Activated naive CD4-positive, alpha-beta T cell treated with anti-CD3 and anti-CD28 coated beads, Interleukin-2, amount 50 U/mL, for 72 hours (primary cell): ENCODE measurements around the gene FARP1. TPM values are rescaled to one million over a fixed set of nuclear protein-coding genes. Genes with fewer than 3 reads are reported as not detected.

ENCODE experiments used
- ATAC-seq, 2 donors: fragments of 150-1000 bp; cut with Tn5 transposase; 2 replicates each; pipeline ENCODE4 v1.10.0; 2021; ENCODE audit warnings: mild to moderate bottlenecking in 2 of 2, moderate library complexity in 2 of 2
- DNase-seq, 2 donors: peaks; one replicate each; pipeline ENCODE4 v3.0.0; 2021 to 2022; ENCODE audit warnings: low spot score in 2 of 2
- H3K27ac Mint-ChIP-seq, 2 donors: one replicate each; pipeline ENCODE4 v1.8.0; 2022; ENCODE audit warnings: mild to moderate bottlenecking in 2 of 2, mixed read lengths in 2 of 2
- H3K36me3 Mint-ChIP-seq, 2 donors: one replicate each; pipeline ENCODE4 v1.8.0; 2022; ENCODE audit warnings: mixed read lengths in 2 of 2
- H3K9me3 Mint-ChIP-seq, 2 donors: one replicate each; pipeline ENCODE4 v1.8.0; 2022; ENCODE audit warnings: mixed read lengths in 2 of 2
- total RNA-seq, 2 donors: library from RNA; stranded (reverse); gene quantifications; one replicate each; pipeline ENCODE4 v1.2.3, GENCODE V29; 2022

FARP1 gene
- total RNA-seq, 2 donors from 2014 or later, result 0.58 to 0.61 TPM

GRCh38 chr13:98273067-98273823 lies 130.4 kb downstream of the FARP1 start:
- no peak for ATAC-seq
- no peak for DNase-seq
- no peak overlapping the region for H3K27ac Mint-ChIP-seq
- no peaks in the 10 kb centered on the region for H3K36me3 Mint-ChIP-seq
- no peaks in the 10 kb centered on the region for H3K9me3 Mint-ChIP-seq

GRCh38 chr13:98273824-98274742 lies 131.2 kb downstream of the FARP1 start:
- Mint-ChIP-seq H3K9me3 (no peaks in the 10 kb centered on the region), H3K36me3 (no peaks in the 10 kb centered on the region), H3K27ac (no peak overlapping the region)
- DNase-seq (no peak), ATAC-seq (no peak)

- Mint-ChIP-seq H3K36me3 (no peaks in the 10 kb centered on the region), H3K27ac (no peak overlapping the region), H3K9me3 (no peaks in the 10 kb centered on the region)
- DNase-seq (no peak), ATAC-seq (no peak)
Measured at GRCh38 chr13:98274921-98275487, 132.1 kb downstream of the FARP1 start.

DNA sequence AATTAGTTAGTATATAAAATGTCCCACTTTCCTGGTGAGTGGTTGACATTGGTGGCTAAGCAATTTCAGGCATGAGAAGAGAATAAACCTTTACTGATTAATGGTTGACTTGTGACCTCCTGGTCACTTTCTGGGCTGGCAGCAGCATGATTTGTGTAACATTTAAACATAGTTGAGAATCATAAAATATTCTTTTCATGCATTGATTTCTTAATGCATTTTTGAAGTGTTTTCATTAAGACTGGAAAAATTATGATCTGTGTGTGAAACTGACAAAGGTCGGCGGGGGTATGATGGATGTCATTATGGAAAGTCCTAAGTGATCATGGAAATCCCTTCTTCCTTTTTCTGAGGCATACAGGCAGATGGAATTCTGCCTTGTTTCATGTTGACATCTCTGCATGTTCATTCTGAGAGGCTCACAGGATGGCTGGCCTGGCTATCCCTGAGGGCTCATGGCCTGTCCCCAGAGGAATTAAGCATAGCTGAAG lies 132.8 kb downstream of the FARP1 start:
- H3K27ac Mint-ChIP-seq, result no peak overlapping the region
- no peaks in the 10 kb centered on the region for H3K9me3 Mint-ChIP-seq
- DNase-seq (no peak), ATAC-seq (no peak)
- no peaks in the 10 kb centered on the region for H3K36me3 Mint-ChIP-seq

DNA sequence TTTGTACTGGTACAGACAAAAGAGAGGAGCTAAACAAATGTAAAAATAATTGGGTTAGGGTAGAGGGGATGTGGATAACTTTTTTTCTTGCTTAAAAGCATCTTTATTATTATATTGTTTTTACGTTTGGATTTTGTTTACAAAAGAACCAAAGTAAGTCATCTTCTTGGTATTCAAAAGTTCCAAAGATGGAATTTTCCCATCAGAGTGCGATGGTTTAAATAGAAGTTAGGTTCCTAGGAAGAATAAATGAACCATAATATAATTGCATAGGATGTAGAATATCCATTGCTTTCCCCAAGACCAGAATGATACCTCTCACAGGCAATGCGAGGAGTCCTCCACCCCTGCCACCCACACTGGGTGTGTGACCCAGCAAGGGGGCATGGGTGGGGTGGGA lies 133.6 kb downstream of the FARP1 start:
- DNase-seq, result no peak
- no peak overlapping the region for H3K27ac Mint-ChIP-seq
- no peaks in the 10 kb centered on the region for H3K36me3 Mint-ChIP-seq
- H3K9me3 Mint-ChIP-seq, result no peaks in the 10 kb centered on the region
- ATAC-seq, result no peak

DNA sequence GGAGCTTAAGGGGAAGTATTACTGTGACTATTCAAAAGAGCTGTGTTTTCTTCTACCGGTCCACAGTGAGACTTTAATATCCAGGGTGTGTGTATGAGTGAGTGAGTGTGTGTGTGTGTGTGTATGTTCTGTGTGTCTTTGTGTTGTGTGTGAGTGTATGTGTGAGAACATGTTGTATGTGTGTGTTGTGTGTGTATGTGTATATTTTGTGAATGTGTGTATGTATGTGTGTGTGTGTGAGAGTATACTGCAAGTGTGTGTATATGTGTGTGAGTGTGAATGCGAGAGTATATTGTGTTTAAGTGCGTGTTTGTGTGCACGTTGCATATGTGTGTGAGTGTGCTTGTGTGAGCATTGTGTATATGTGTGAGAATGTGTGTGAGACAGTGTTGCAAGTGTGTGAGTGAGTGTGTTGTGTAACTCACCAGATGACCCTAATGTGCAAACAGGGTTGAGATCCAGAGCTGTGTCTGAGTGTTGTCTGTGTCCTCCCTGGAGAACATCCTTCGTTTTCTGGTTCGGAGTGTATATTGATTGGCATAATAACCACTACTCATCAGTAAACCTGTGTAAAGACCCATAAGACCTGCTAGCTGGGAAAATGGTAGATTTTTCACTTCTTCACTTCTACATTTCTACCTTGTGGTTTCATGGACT lies 135.3 kb downstream of the FARP1 start:
- H3K9me3 Mint-ChIP-seq, result no peaks in the 10 kb centered on the region
- H3K36me3 Mint-ChIP-seq, result no peaks in the 10 kb centered on the region
- DNase-seq, result no peak
- H3K27ac Mint-ChIP-seq, result no peak overlapping the region
- no peak for ATAC-seq

DNA sequence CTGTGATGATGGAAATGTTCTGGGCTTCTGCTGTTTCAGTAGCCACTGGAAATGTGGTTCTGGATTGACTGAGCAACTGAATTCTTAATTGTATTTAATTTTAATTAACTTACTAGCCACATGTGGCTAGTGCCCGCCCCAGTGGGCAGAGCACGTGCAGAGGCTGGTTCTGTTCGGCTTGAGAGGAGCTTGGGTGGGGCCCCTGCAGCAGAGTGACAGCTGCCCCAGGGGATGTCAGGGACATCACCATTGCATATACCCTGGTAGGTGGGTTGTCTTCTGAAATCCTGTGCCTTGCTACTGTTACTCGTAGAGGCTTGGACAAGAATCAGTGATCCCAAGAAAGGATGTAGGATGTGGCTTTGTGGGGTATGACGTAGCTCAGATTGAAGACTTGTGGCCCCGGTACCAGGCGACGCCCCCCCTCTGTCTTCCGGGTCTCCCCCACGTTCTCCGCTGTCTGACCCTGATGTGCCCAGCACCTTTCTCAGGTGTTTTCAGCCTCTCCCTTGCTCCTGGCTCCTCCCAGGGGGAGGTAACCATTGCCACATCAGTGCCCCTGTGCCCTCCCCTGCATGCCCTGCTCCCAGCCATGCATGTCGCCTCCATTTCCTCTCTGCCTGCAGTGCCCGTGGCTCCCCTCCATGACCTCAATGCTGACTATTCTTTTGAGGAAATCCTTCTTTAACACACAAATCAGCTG lies 136.7 kb downstream of the FARP1 start:
- H3K36me3 Mint-ChIP-seq, result no peaks in the 10 kb centered on the region
- ATAC-seq (peak in 1 of 2 donors; percentile 16), DNase-seq (peak in 1 of 2 donors; percentile 4)
- no peaks in the 10 kb centered on the region for H3K9me3 Mint-ChIP-seq
- no peak overlapping the region for H3K27ac Mint-ChIP-seq

DNA sequence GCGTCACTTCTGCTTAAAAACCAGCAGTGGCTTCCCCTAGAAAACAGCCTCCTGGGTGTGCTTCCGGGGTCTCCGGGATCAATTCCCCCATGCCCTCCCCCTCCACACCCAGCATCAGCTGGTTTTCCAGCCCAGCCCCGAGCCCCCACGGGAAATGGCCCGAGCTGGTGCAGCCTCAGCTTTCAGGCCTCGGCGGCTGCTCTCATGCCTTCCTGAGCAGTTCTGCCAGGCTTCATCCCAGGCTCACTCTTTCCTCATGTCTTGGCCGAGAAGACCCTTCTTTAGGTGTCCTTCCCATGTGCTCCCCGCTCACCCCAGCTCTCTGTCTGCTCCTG lies 137.2 kb downstream of the FARP1 start:
- DNase-seq, result no peak
- H3K9me3 Mint-ChIP-seq, result no peaks in the 10 kb centered on the region
- ATAC-seq, result no peak
- H3K27ac Mint-ChIP-seq, result no peak overlapping the region
- no peaks in the 10 kb centered on the region for H3K36me3 Mint-ChIP-seq

GRCh38 chr13:98284679-98285078 lies 141.8 kb downstream of the FARP1 start:
- no peak overlapping the region for H3K27ac Mint-ChIP-seq
- ATAC-seq (no peak), DNase-seq (no peak)
- no peaks in the 10 kb centered on the region for H3K9me3 Mint-ChIP-seq
- H3K36me3 Mint-ChIP-seq, result no peaks in the 10 kb centered on the region

- DNase-seq (no peak), ATAC-seq (no peak)
- H3K27ac Mint-ChIP-seq, result no peak overlapping the region
- H3K36me3 Mint-ChIP-seq, result no peaks in the 10 kb centered on the region
- H3K9me3 Mint-ChIP-seq, result no peaks in the 10 kb centered on the region
Measured at GRCh38 chr13:98285317-98285716, 142.4 kb downstream of the FARP1 start.

DNA sequence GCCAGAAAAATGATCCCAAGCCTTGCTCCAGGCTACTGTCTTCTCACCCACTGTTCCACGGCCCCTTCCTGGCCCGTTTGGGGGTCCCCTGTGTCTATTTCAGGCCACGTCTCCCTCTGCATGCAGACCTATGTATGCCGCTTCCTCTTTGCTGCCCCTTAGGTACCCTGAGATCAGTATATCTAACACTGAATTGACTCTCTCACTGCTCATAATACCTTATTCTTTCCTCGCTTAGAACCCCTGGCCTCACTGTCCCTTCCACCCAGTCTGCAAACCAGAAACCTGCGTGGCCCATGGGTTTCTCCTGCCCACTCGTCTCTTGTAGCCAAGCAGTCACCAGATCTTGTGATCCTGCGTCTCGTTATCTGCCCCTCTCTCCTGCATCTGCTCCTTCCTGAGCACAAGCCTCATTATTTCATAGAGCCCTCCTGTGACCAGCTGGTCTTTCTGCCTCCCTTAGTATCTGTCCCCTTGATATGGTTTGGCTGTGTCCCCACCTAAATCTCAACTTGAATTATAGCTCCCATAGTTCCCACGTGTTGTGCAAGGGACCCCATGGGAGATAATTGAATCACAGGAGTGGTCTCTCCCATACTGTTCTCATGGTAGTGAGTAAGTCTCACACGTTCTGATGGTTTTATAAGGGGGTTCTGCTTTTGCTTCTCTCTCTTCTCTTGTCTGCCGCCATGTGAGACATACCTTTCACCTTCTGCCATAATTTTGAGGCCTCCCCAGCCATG lies 143.1 kb downstream of the FARP1 start:
- Mint-ChIP-seq H3K36me3 (no peaks in the 10 kb centered on the region), H3K9me3 (no peaks in the 10 kb centered on the region), H3K27ac (no peak overlapping the region)
- no peak for ATAC-seq
- no peak for DNase-seq

- no peaks in the 10 kb centered on the region for H3K9me3 Mint-ChIP-seq
- DNase-seq (no peak), ATAC-seq (no peak)
- peak overlapping the region in 1 of 2 donors; percentile 51 for H3K27ac Mint-ChIP-seq
- H3K36me3 Mint-ChIP-seq, result no peaks in the 10 kb centered on the region
Measured at GRCh38 chr13:98286799-98287198, 143.9 kb downstream of the FARP1 start.

DNA sequence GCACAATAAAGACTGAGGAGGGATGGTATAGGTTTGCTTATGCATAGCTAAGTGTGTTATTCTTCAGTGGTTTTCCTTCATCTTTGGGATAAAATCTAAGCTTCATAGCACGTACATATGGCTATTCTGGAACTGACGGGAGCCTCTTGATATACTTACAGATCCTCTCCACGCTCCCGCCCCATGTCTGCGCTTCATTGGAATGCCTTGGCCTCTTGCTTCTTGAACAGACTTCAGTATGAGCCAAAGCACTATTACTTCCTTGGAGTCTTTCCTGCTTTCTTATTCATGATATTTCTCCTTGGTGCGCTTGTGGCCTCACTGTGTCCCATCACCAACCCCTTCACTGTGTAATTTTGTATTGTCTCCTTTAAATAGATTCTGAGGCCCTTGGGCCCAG lies 145.3 kb downstream of the FARP1 start:
- no peaks in the 10 kb centered on the region for H3K36me3 Mint-ChIP-seq
- no peak overlapping the region for H3K27ac Mint-ChIP-seq
- ATAC-seq, result no peak
- no peak for DNase-seq
- no peaks in the 10 kb centered on the region for H3K9me3 Mint-ChIP-seq

- DNase-seq (no peak), ATAC-seq (no peak)
- H3K27ac Mint-ChIP-seq, result no peak overlapping the region
- H3K9me3 Mint-ChIP-seq, result no peaks in the 10 kb centered on the region
- H3K36me3 Mint-ChIP-seq, result no peaks in the 10 kb centered on the region
Measured at GRCh38 chr13:98289339-98289945, 146.5 kb downstream of the FARP1 start.

GRCh38 chr13:98290261-98290660 lies 147.4 kb downstream of the FARP1 start:
- no peak overlapping the region for H3K27ac Mint-ChIP-seq
- H3K36me3 Mint-ChIP-seq, result no peaks in the 10 kb centered on the region
- H3K9me3 Mint-ChIP-seq, result no peaks in the 10 kb centered on the region
- ATAC-seq (no peak), DNase-seq (no peak)
